K562 (cell line): ENCODE measurements around the gene SPRY4. TPM values are rescaled to one million over a fixed set of nuclear protein-coding genes. Genes with fewer than 3 reads are reported as not detected.

Experiments used
- ASH1L ChIP-seq: fragments of 450-650 bp; IDR thresholded peaks from 2 replicates; pipeline ENCODE4 v1.6.1; 2018; ENCODE audit warnings: borderline replicate concordance, mild to moderate bottlenecking, low read depth; ENCODE audit not compliant: partially characterized antibody
- CHD7 ChIP-seq: fragments of 200-600 bp; sonication (generic); IDR thresholded peaks from one replicate; pipeline ENCODE4 v1.6.1; 2012; ENCODE audit warnings: mild to moderate bottlenecking, low read depth, low read length, inconsistent platforms
- CLOCK ChIP-seq: fragments of 250-450 bp; sonication (Bioruptor Pico); IDR thresholded peaks from 2 replicates; pipeline ENCODE4 v1.4.0; 2020; ENCODE audit warnings: mild to moderate bottlenecking, moderate library complexity, borderline replicate concordance
- HMG20A ChIP-seq: fragments of 450-650 bp; formaldehyde crosslinking; conservative IDR thresholded peaks from 2 replicates; pipeline ENCODE4 v1.4.0; 2020; ENCODE audit warnings: mild to moderate bottlenecking, mixed read lengths
- IFI16 ChIP-seq: fragments of 250-450 bp; sonication (Bioruptor Pico); IDR thresholded peaks from 2 replicates; pipeline ENCODE4 v2.1.2; 2022; ENCODE audit warnings: mild to moderate bottlenecking, inconsistent platforms
- IRF9 ChIP-seq: fragments of 450-650 bp; IDR thresholded peaks from 2 replicates; pipeline ENCODE4 v1.6.1; 2016; ENCODE audit warnings: missing biosample characterization, missing genetic modification characterization
- JUND ChIP-seq, 2 experiments: IDR thresholded peaks; 2 replicates in 1 of 2; 3 replicates in 1 of 2; pipeline ENCODE4 v1.6.1; 2011; ENCODE audit warnings: borderline replicate concordance in 2 of 2, low read depth in 2 of 2, low read length in 2 of 2, improper control_type of control experiment in 1 of 2, missing biosample characterization in 1 of 2, missing genetic modification characterization in 1 of 2, missing genetic modification reagents in 1 of 2
- SRSF3 ChIP-seq: fragments of 200-400 bp; formaldehyde crosslinking; IDR thresholded peaks from 2 replicates; pipeline ENCODE4 v1.6.1; 2016; ENCODE audit warnings: mild to moderate bottlenecking, low read length, moderate library complexity; ENCODE audit not compliant: insufficient read depth
- TCF7L2 ChIP-seq: fragments of 150-350 bp; IDR thresholded peaks from 2 replicates; pipeline ENCODE4 v1.6.1; 2016; ENCODE audit warnings: low read depth, mild to moderate bottlenecking, low read length, moderate library complexity
- ZKSCAN1 ChIP-seq: fragments of 150-350 bp; IDR thresholded peaks from 2 replicates; pipeline ENCODE4 v1.6.1; 2016; ENCODE audit warnings: low read depth, low read length
- ZNF589 ChIP-seq: fragments of 200-800 bp; sonication (Bioruptor generic); IDR thresholded peaks from 2 replicates; pipeline ENCODE4 v1.6.1; 2016; ENCODE audit warnings: low read depth, missing genetic modification characterization, missing compliant biosample characterization
- polyA plus RNA-seq, 8 experiments: library from polyadenylated mRNA; depleted of rRNA in 4 of 8; stranded (reverse) in 5 of 8; unstranded in 3 of 8; fragments of >200 nt; fragmentation: Nextera tagmentation in 2 of 8; fragmentation: Illumina TruSeq in 1 of 8; extraction: Ambion mirVana in 2 of 8; extraction: Trizol in 1 of 8; gene quantifications; 2 replicates each; pipeline versions ENCODE4 v1.2.1 to v1.2.3, GENCODE V29; 2011 to 2014; ENCODE audit warnings: inconsistent platforms in 1 of 8, missing spikeins in 1 of 8
- total RNA-seq, 7 experiments: library from RNA; depleted of rRNA in 6 of 7; stranded (reverse); fragments of >200 nt in 6 of 7; fragmentation: Illumina TruSeq in 2 of 7; extraction: Trizol in 2 of 7; gene quantifications; 2 replicates each; pipeline versions ENCODE4 v1.2.1 to v1.2.3, GENCODE V29; 2011 to 2021; ENCODE audit warnings: low replicate concordance in 1 of 7

The SPRY4 gene
- total and polyA plus RNA-seq, 9 of the 15 experiments (the other 6 are each of a cell fraction or from before 2014, with no cell fraction given), result 2.6 to 24.2 (median 9.5) TPM

GRCh38 chr5:142324136-142324870 is 518 bp downstream of the SPRY4 start (continued):
- no peak for TF ChIP-seq CHD7
- no peak for TF ChIP-seq ZKSCAN1
- no peak for TF ChIP-seq SRSF3
- no peak for TF ChIP-seq IRF9
- no peak for TF ChIP-seq TCF7L2
- TF ChIP-seq ASH1L, result no peak
- TF ChIP-seq CLOCK, result no peak
- no peak for TF ChIP-seq HMG20A
- TF ChIP-seq ZNF589 (CRISPR knock-in tag), result no peak
- no peak for TF ChIP-seq JUND (IDR thresholded peaks at IDR 0.05; ENCODE audit: borderline replicate concordance, low read depth, low read length)
- 0 out of 3 replicates have a peak, but pooled peaks have one; percentile 26 for TF ChIP-seq JUND (tag; IDR thresholded peaks at IDR 0.05; ENCODE audit: borderline replicate concordance, low read depth, low read length)
- no peak for TF ChIP-seq IFI16
